GM19328 (cell line): Measurements from ENCODE around the gene PHF21B.

ENCODE experiments used
- ATAC-seq: cut with Tn5 transposase; IDR thresholded peaks from one replicate; pipeline ENCODE4 v1.9.1; 2021; ENCODE audit warnings: mild to moderate bottlenecking, moderate library complexity; ENCODE audit not compliant: unreplicated experiment

The PHF21B gene

GRCh38 chr22:44938886-44939285 is 70.9 kb downstream of the PHF21B start:
- no peak for ATAC-seq

GRCh38 chr22:44937216-44937615 is 72.6 kb downstream of the PHF21B start:
- ATAC-seq = no peak

GRCh38 chr22:44936201-44936600 is 73.6 kb downstream of the PHF21B start:
- ATAC-seq = no peak

GRCh38 chr22:44935724-44936123 is 74.1 kb downstream of the PHF21B start:
- no peak for ATAC-seq

GRCh38 chr22:44934454-44934735 is 75.4 kb downstream of the PHF21B start:
- no peak for ATAC-seq

GRCh38 chr22:44933666-44934453 is 75.9 kb downstream of the PHF21B start:
- ATAC-seq = no peak

GRCh38 chr22:44932493-44932892 is 77.3 kb downstream of the PHF21B start:
- no peak for ATAC-seq

GRCh38 chr22:44931766-44932165 is 78.0 kb downstream of the PHF21B start:
- ATAC-seq = no peak

- ATAC-seq = no peak
These were observed 78.7 kb downstream of the PHF21B start for GRCh38 chr22:44931077-44931540.

GRCh38 chr22:44930711-44931035 is 79.1 kb downstream of the PHF21B start:
- no peak for ATAC-seq

- ATAC-seq = no peak
These were observed 79.6 kb downstream of the PHF21B start for GRCh38 chr22:44930016-44930710.

- ATAC-seq = no peak
These were observed 80.3 kb downstream of the PHF21B start for GRCh38 chr22:44929359-44930015.

- no peak for ATAC-seq
These were observed 81.0 kb downstream of the PHF21B start for GRCh38 chr22:44928711-44929358.

- ATAC-seq = no peak
These were observed 81.7 kb downstream of the PHF21B start for GRCh38 chr22:44928136-44928463.

- ATAC-seq = no peak
These were observed 82.2 kb downstream of the PHF21B start for GRCh38 chr22:44927463-44928135.

GRCh38 chr22:44926491-44927415 is 83.1 kb downstream of the PHF21B start:
- no peak for ATAC-seq

- no peak for ATAC-seq
These were observed 83.7 kb downstream of the PHF21B start for GRCh38 chr22:44926124-44926475.

GRCh38 chr22:44925465-44926123 is 84.2 kb downstream of the PHF21B start:
- no peak for ATAC-seq

GRCh38 chr22:44924710-44925109 is 85.1 kb downstream of the PHF21B start:
- ATAC-seq = no peak

GRCh38 chr22:44924098-44924497 is 85.7 kb downstream of the PHF21B start:
- ATAC-seq = no peak
